DOHH2 (cell line): Measurements from ENCODE around the gene LTBR.
A peak's percentile ranks its signal among the peaks of the same experiment; 100 is the strongest.

Source experiments
- H3F3A ChIP-seq: fragments of 200-600 bp; sonication (generic), shearing (Covaris generic); 2 replicates; pipeline ENCODE4 v1.6.0; 2016; ENCODE audit warnings: antibody characterized with exemption, mild to moderate bottlenecking; ENCODE audit not compliant: control insufficient read depth, insufficient read depth
- H3K27ac ChIP-seq: fragments of 200-600 bp; sonication (generic); 2 replicates; pipeline ENCODE4 v1.5.1; 2014; ENCODE audit warnings: low read depth, mild to moderate bottlenecking, low read length, moderate library complexity
- H3K27me3 ChIP-seq: fragments of 200-600 bp; sonication (generic); 2 replicates; pipeline ENCODE4 v1.6.1; 2014; ENCODE audit warnings: mild to moderate bottlenecking, low read length, mixed read lengths; ENCODE audit not compliant: control insufficient read depth
- H3K36me3 ChIP-seq: fragments of 200-600 bp; sonication (generic); 2 replicates; pipeline ENCODE4 v1.6.1; 2014; ENCODE audit warnings: mild to moderate bottlenecking, low read length, moderate library complexity, mixed read lengths; ENCODE audit not compliant: control insufficient read depth
- H3K4me1 ChIP-seq: fragments of 200-600 bp; sonication (generic); 2 replicates; pipeline ENCODE4 v1.6.1; 2014; ENCODE audit warnings: mild to moderate bottlenecking, low read length, mixed read lengths; ENCODE audit not compliant: control insufficient read depth
- H3K4me2 ChIP-seq: fragments of 200-600 bp; sonication (generic); 2 replicates; pipeline ENCODE4 v1.6.0; 2014; ENCODE audit warnings: mild to moderate bottlenecking, low read length, moderate library complexity
- H3K4me3 ChIP-seq: fragments of 200-600 bp; sonication (generic); 2 replicates; pipeline ENCODE4 v1.5.1; 2014; ENCODE audit warnings: mild to moderate bottlenecking, low read length, mixed read lengths
- H3K79me2 ChIP-seq: fragments of 200-600 bp; sonication (generic); 2 replicates; pipeline ENCODE4 v1.6.1; 2014; ENCODE audit warnings: mild to moderate bottlenecking, low read length, mixed read lengths; ENCODE audit not compliant: control insufficient read depth
- H3K9me2 ChIP-seq: fragments of 200-600 bp; sonication (generic); replicated peaks from 2 replicates; pipeline ENCODE4 v1.6.1; 2014; ENCODE audit warnings: mild to moderate bottlenecking, low read length, mixed read lengths; ENCODE audit not compliant: control insufficient read depth
- H3K9me3 ChIP-seq: fragments of 200-600 bp; sonication (generic); 2 replicates; pipeline ENCODE4 v1.6.1; 2014; ENCODE audit warnings: antibody characterized with exemption, low read length, mixed read lengths; ENCODE audit not compliant: control insufficient read depth, insufficient read depth
- H4K20me1 ChIP-seq: fragments of 200-600 bp; sonication (generic); 2 replicates; pipeline ENCODE4 v1.6.0; 2014; ENCODE audit warnings: low read depth, mild to moderate bottlenecking, antibody characterized with exemption, low read length, moderate library complexity; ENCODE audit not compliant: control insufficient read depth, insufficient read depth
- EZH2phosphoT487 ChIP-seq: fragments of 200-600 bp; sonication (generic); IDR thresholded peaks from 2 replicates; pipeline ENCODE4 v1.6.1; 2017; ENCODE audit warnings: borderline replicate concordance, mild to moderate bottlenecking, antibody characterized with exemption, low read length, moderate library complexity, mixed read lengths
- TF ChIP-seq, protein P1 (sequence below): fragments of 200-600 bp; sonication (generic); IDR thresholded peaks from one replicate; pipeline ENCODE4 v1.5.1; 2014; ENCODE audit warnings: antibody characterized with exemption, mild to moderate bottlenecking, low read depth, low read length; ENCODE audit not compliant: poor library complexity, severe bottlenecking

Gene LTBR

DNA sequence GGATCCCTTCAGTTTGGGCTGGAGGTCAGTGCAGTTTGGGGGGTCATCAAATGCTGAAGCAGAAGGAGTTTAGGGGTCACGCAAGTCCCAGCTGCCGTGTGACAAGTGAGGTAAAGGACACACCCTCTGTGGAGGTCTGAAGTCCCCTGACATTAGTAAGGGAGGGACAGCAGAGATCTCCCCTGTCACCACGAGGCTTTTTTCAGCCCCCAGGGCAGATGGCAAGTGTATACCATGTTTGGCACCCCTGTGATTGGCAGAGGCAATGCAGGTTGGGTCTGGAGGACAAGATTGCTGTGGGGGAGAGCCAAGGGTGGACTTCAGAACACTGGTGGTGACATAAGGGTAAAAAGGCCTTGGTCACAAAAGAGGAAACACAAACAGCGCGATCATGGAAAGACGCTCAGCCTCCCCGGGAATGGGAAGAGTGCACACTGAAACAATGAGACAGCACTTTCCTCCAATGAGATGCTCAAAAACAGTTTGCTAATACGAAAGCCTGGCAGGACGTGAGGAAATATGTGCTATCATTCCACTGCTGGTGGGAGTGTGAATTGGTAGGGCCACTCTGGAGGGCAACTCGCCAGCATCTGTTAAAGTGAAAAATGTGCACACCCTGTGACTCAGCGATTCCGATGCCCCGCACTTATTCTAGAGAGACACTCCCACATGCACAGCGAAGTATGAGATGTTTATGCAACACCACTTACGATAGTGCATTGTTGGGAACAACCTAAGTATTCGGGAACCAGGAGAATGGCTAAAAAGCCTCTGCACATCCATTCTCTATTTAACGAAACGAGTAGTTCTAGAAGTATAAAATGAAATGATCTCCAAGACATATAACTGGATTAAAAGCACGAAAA, 46.4 kb downstream of the LTBR start:
- Histone ChIP-seq H3K4me3 (peak overlapping the region; percentile 22), H3F3A (peaks cover 76% of the 10 kb centered on the region), H3K9me2 (no peaks in the 10 kb centered on the region), H3K4me2 (peak overlapping the region; percentile 43), H3K36me3 (no peaks in the 10 kb centered on the region), H3K9me3 (no peaks in the 10 kb centered on the region), H3K27me3 (no peaks in the 10 kb centered on the region), H4K20me1 (no peaks in the 10 kb centered on the region), H3K79me2 (no peaks in the 10 kb centered on the region), H3K4me1 (peaks cover 97% of the 10 kb centered on the region), H3K27ac (peak overlapping the region; percentile 98)
- no peak for TF ChIP-seq EZH2phosphoT487
- TF ChIP-seq, protein P1, sequence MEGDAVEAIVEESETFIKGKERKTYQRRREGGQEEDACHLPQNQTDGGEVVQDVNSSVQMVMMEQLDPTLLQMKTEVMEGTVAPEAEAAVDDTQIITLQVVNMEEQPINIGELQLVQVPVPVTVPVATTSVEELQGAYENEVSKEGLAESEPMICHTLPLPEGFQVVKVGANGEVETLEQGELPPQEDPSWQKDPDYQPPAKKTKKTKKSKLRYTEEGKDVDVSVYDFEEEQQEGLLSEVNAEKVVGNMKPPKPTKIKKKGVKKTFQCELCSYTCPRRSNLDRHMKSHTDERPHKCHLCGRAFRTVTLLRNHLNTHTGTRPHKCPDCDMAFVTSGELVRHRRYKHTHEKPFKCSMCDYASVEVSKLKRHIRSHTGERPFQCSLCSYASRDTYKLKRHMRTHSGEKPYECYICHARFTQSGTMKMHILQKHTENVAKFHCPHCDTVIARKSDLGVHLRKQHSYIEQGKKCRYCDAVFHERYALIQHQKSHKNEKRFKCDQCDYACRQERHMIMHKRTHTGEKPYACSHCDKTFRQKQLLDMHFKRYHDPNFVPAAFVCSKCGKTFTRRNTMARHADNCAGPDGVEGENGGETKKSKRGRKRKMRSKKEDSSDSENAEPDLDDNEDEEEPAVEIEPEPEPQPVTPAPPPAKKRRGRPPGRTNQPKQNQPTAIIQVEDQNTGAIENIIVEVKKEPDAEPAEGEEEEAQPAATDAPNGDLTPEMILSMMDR = peak; percentile 13

DNA sequence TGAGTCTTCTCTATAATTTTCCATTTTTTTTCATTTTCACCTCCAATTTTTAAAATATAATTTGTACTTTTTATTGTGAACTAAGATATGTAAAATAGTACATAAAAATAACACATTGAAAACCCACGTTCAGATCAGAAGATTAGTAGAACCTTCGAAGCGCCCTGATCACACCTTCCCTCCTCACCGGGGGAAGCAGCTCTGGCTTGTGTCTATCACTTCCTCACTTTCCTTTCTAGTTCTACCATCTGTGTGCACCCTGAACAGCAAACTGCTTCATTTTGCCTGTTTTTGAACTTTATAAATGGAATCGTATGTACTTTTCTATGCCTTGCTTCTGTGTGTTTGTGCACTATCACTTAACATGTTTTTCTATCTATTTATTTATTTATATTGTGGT, 49.0 kb downstream of the LTBR start:
- no peak for TF ChIP-seq EZH2phosphoT487
- TF ChIP-seq, protein P1 = no peak
- H3K9me2 ChIP-seq = no peaks in the 10 kb centered on the region
- H3K79me2 ChIP-seq = no peaks in the 10 kb centered on the region
- H3K27ac ChIP-seq = peak overlapping the region; percentile 98
- H3K36me3 ChIP-seq = no peaks in the 10 kb centered on the region
- no peaks in the 10 kb centered on the region for H4K20me1 ChIP-seq
- no peaks in the 10 kb centered on the region for H3K9me3 ChIP-seq
- H3K27me3 ChIP-seq = no peaks in the 10 kb centered on the region
- peaks cover 50% of the 10 kb centered on the region for H3F3A ChIP-seq
- peak overlapping the region; percentile 87 for H3K4me2 ChIP-seq
- H3K4me1 ChIP-seq = peaks cover 71% of the 10 kb centered on the region
- H3K4me3 ChIP-seq = peak overlapping the region; percentile 69; the same call in 1 of the 2 replicates

DNA sequence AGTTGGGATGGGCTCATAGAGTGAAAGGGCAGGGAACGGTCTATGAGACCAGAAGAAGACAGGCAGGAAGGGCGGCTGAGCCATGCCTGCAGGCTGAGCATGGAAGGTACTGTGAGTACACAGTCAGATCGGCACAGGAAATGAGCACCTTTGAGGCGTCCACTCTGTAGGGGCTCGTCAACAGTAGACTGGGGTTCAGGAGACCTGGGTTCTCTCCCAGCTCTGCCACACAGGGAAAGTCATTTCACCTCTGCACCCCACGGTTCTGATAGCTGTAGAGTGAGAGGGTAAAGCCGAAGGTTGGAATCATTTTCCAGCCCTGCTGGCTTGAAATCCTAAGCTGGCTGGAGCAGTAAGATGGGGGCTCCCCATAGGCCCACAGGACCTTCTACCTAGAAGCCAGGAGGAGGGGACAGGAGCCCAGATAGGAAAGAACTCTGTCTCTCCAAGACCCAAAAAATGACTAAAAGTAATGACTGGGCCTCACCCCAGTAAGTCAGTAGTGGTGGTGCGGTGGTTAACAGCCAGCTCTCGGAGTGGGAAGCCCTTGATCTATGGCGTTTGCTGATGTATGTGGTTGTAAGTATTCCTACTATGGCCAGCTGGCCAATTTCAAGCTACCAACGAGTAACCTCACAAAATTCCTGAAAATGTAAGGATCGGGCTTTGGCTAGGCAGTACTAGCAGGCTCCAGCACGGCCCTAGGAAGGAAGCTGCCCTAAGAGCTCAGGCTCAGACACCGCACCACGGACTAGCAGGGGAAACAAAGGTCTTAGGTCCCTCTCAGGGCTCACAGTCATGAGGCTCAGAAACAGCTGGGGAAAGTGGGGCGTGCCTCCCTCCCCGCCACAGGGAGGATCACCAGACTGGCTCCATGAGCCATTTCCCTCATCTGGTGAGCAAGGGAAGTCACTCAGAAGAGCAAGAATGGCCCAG, 50.5 kb downstream of the LTBR start:
- peaks cover 41% of the 10 kb centered on the region for H3F3A ChIP-seq
- H3K79me2 ChIP-seq = no peaks in the 10 kb centered on the region
- H4K20me1 ChIP-seq = no peaks in the 10 kb centered on the region
- no peaks in the 10 kb centered on the region for H3K9me2 ChIP-seq
- H3K9me3 ChIP-seq = no peaks in the 10 kb centered on the region
- no peaks in the 10 kb centered on the region for H3K27me3 ChIP-seq
- peaks cover 60% of the 10 kb centered on the region for H3K4me1 ChIP-seq
- H3K27ac ChIP-seq = peak overlapping the region; percentile 98
- H3K4me2 ChIP-seq = peak overlapping the region; percentile 87
- peak overlapping the region; percentile 69 for H3K4me3 ChIP-seq
- no peaks in the 10 kb centered on the region for H3K36me3 ChIP-seq
- TF ChIP-seq EZH2phosphoT487 = no peak
- TF ChIP-seq, protein P1 = no peak
